HEK293 (cell line): ENCODE measurements around the gene TSPAN13.

Experiments used
- CTCF ChIA-PET: fragments of 350-600 bp; formaldehyde crosslinking; extraction: SDS; loops from one replicate; lab custom pipeline; 2021; ENCODE audit warnings: antibody characterized with exemption; lab: Yijun Ruan, JAX
- POLR2A ChIA-PET: fragments of 300-600 bp; formaldehyde crosslinking; extraction: SDS; loops from one replicate; lab custom pipeline; 2020; ENCODE audit warnings: antibody characterized with exemption, inconsistent platforms; lab: Yijun Ruan, JAX
- H3K27ac ChIP-seq: fragments of 200-500 bp; sonication (Bioruptor generic); 2 replicates; pipeline ENCODE4 v1.5.1; 2014; ENCODE audit warnings: low read depth, low read length, control low read depth, inconsistent platforms; ENCODE audit errors: extremely low read depth
- H3K36me3 ChIP-seq, 2 experiments: fragments of 200-500 bp in 1 of 2; sonication (Bioruptor generic) in 1 of 2; 1 replicate in 1 of 2; 2 replicates in 1 of 2; pipeline ENCODE4 v1.5.1; 2014 to 2017; ENCODE audit warnings: inconsistent platforms in 2 of 2, low read length in 2 of 2; ENCODE audit not compliant: control insufficient read depth in 2 of 2, insufficient read depth in 1 of 2
- H3K4me1 ChIP-seq: fragments of 200-500 bp; sonication (Bioruptor generic); 2 replicates; pipeline ENCODE4 v1.5.1; 2014; ENCODE audit warnings: mild to moderate bottlenecking, low read length, inconsistent platforms; ENCODE audit not compliant: control insufficient read depth, insufficient read depth
- H3K4me3 ChIP-seq: 2 replicates; pipeline ENCODE4 v1.5.1; 2011; ENCODE audit warnings: low read depth, mild to moderate bottlenecking, control low read depth, low read length, moderate library complexity
- H3K9me3 ChIP-seq: fragments of 200-500 bp; sonication (Bioruptor generic); 2 replicates; pipeline ENCODE4 v1.5.1; 2014; ENCODE audit warnings: low read depth, low read length, inconsistent platforms; ENCODE audit not compliant: control insufficient read depth, insufficient read depth
- BCL11B ChIP-seq: fragments of 450-650 bp; formaldehyde crosslinking; IDR thresholded peaks from 2 replicates; pipeline ENCODE4 v1.5.1; 2016; ENCODE audit warnings: low read depth, missing biosample characterization, missing genetic modification characterization
- FEZF1 ChIP-seq: fragments of 450-650 bp; formaldehyde crosslinking; IDR thresholded peaks from 2 replicates; pipeline ENCODE4 v1.5.1; 2016; ENCODE audit warnings: missing biosample characterization, missing genetic modification characterization
- IKZF3 ChIP-seq: fragments of 450-650 bp; IDR thresholded peaks from 2 replicates; pipeline ENCODE4 v1.5.0; 2018; ENCODE audit warnings: missing biosample characterization, mild to moderate bottlenecking, missing genetic modification characterization, moderate library complexity
- KLF10 ChIP-seq: fragments of 450-650 bp; IDR thresholded peaks from 2 replicates; pipeline ENCODE4 v1.5.1; 2018; ENCODE audit warnings: missing biosample characterization, mild to moderate bottlenecking, missing genetic modification characterization
- KLF7 ChIP-seq: fragments of 450-650 bp; formaldehyde crosslinking; IDR thresholded peaks from 2 replicates; pipeline ENCODE4 v1.5.1; 2016; ENCODE audit warnings: missing biosample characterization, missing genetic modification characterization, borderline replicate concordance
- PRDM1 ChIP-seq: fragments of 450-650 bp; formaldehyde crosslinking; IDR thresholded peaks from 2 replicates; pipeline ENCODE4; 2016; ENCODE audit warnings: missing biosample characterization, missing genetic modification characterization
- PRDM6 ChIP-seq: fragments of 450-650 bp; formaldehyde crosslinking; IDR thresholded peaks from 2 replicates; pipeline ENCODE4 v1.5.1; 2017; ENCODE audit warnings: missing biosample characterization, missing genetic modification characterization
- REST ChIP-seq: fragments of 450-650 bp; formaldehyde crosslinking; IDR thresholded peaks from 2 replicates; pipeline ENCODE4 v1.5.1; 2016; ENCODE audit warnings: missing biosample characterization, missing genetic modification characterization
- TRIM28 ChIP-seq: IDR thresholded peaks from 2 replicates; pipeline ENCODE4 v1.6.1; 2011; ENCODE audit warnings: low read length, control low read depth, borderline replicate concordance
- ZBTB8A ChIP-seq: fragments of 450-650 bp; formaldehyde crosslinking; IDR thresholded peaks from 2 replicates; pipeline ENCODE4 v1.5.1; 2016; ENCODE audit warnings: missing biosample characterization, missing genetic modification characterization
- ZFP69B ChIP-seq: fragments of 450-650 bp; formaldehyde crosslinking; IDR thresholded peaks from 2 replicates; pipeline ENCODE4 v1.5.1; 2016; ENCODE audit warnings: missing biosample characterization, missing genetic modification characterization
- ZNF133 ChIP-seq: fragments of 450-650 bp; formaldehyde crosslinking; IDR thresholded peaks from 2 replicates; pipeline ENCODE4 v1.5.1; 2016; ENCODE audit warnings: missing biosample characterization, missing genetic modification characterization
- ZNF19 ChIP-seq: fragments of 450-650 bp; formaldehyde crosslinking; IDR thresholded peaks from 2 replicates; pipeline ENCODE4; 2016; ENCODE audit warnings: missing biosample characterization, missing genetic modification characterization, low read depth
- ZNF2 ChIP-seq: fragments of 450-650 bp; formaldehyde crosslinking; IDR thresholded peaks from 2 replicates; pipeline ENCODE4 v1.5.1; 2016; ENCODE audit warnings: missing biosample characterization, missing genetic modification characterization
- ZNF221 ChIP-seq: fragments of 450-650 bp; formaldehyde crosslinking; IDR thresholded peaks from 2 replicates; pipeline ENCODE4 v1.5.1; 2017; ENCODE audit warnings: missing biosample characterization, missing genetic modification characterization, borderline replicate concordance
- ZNF248 ChIP-seq: fragments of 450-650 bp; formaldehyde crosslinking; IDR thresholded peaks from 2 replicates; pipeline ENCODE4 v1.5.1; 2017; ENCODE audit warnings: missing biosample characterization, missing genetic modification characterization
- ZNF266 ChIP-seq: fragments of 450-650 bp; formaldehyde crosslinking; IDR thresholded peaks from 2 replicates; pipeline ENCODE4 v1.5.1; 2016; ENCODE audit warnings: missing biosample characterization, missing genetic modification characterization, low read depth
- ZNF280D ChIP-seq: fragments of 450-650 bp; formaldehyde crosslinking; IDR thresholded peaks from 2 replicates; pipeline ENCODE4 v1.5.1; 2016; ENCODE audit warnings: missing biosample characterization, missing genetic modification characterization
- ZNF335 ChIP-seq: fragments of 450-650 bp; formaldehyde crosslinking; conservative IDR thresholded peaks from 2 replicates; pipeline ENCODE4 v1.5.1; 2016; ENCODE audit warnings: missing biosample characterization, missing genetic modification characterization
- ZNF341 ChIP-seq: fragments of 450-650 bp; formaldehyde crosslinking; IDR thresholded peaks from 2 replicates; pipeline ENCODE4; 2016; ENCODE audit warnings: low read depth, missing biosample characterization, missing genetic modification characterization
- ZNF354C ChIP-seq: fragments of 450-650 bp; formaldehyde crosslinking; IDR thresholded peaks from 2 replicates; pipeline ENCODE4 v1.5.1; 2016; ENCODE audit warnings: missing biosample characterization, missing genetic modification characterization, low read depth, borderline replicate concordance
- ZNF366 ChIP-seq: fragments of 450-650 bp; formaldehyde crosslinking; conservative IDR thresholded peaks from 2 replicates; pipeline ENCODE4 v1.5.1; 2016; ENCODE audit warnings: missing biosample characterization, missing genetic modification characterization
- ZNF37A ChIP-seq: fragments of 450-650 bp; IDR thresholded peaks from 2 replicates; pipeline ENCODE4 v1.5.1; 2018; ENCODE audit warnings: missing biosample characterization, missing genetic modification characterization
- ZNF513 ChIP-seq: fragments of 450-650 bp; IDR thresholded peaks from 2 replicates; pipeline ENCODE4 v1.5.1; 2018; ENCODE audit warnings: missing biosample characterization, missing genetic modification characterization
- ZNF555 ChIP-seq: fragments of 450-650 bp; formaldehyde crosslinking; conservative IDR thresholded peaks from 2 replicates; pipeline ENCODE4 v1.5.1; 2017; ENCODE audit warnings: missing biosample characterization, mild to moderate bottlenecking, missing genetic modification characterization, inconsistent platforms
- ZNF626 ChIP-seq: fragments of 450-650 bp; sonication (Bioruptor Pico); formaldehyde crosslinking; IDR thresholded peaks from 2 replicates; pipeline ENCODE4 v1.5.1; 2018; ENCODE audit warnings: missing biosample characterization, missing genetic modification characterization, inconsistent platforms
- ZNF629 ChIP-seq: fragments of 450-650 bp; formaldehyde crosslinking; IDR thresholded peaks from 2 replicates; pipeline ENCODE4 v1.5.1; 2017; ENCODE audit warnings: missing biosample characterization, missing genetic modification characterization
- ZSCAN16 ChIP-seq: fragments of 450-650 bp; formaldehyde crosslinking; IDR thresholded peaks from 2 replicates; pipeline ENCODE4 v1.5.1; 2016; ENCODE audit warnings: missing biosample characterization, missing genetic modification characterization
- ZXDB ChIP-seq: fragments of 450-650 bp; formaldehyde crosslinking; IDR thresholded peaks from 2 replicates; pipeline ENCODE4 v1.5.1; 2016; ENCODE audit warnings: missing biosample characterization, missing genetic modification characterization

TSPAN13 gene

GRCh38 chr7:16770657-16771329 lies 17.2 kb downstream of the TSPAN13 start:
- no peaks in the 10 kb centered on the region for H3K36me3 ChIP-seq
- H3K4me1 ChIP-seq, result peaks cover 13% of the 10 kb centered on the region
- ChIA-PET POLR2A (interaction anchor here (0.6 to 1.6 kb wide), 2 partner anchors 16 to 162 kb away, joined by 6 to 9 read pairs; partner anchors contain the start of gene TSPAN13), CTCF (interaction anchor here (1.3 kb wide), 1 partner anchor 16 kb away, joined by 7 read pairs; no protein-coding TSS in a partner anchor)
- H3K27ac ChIP-seq, result no peak overlapping the region
- H3K9me3 ChIP-seq, result no peaks in the 10 kb centered on the region
- TF ChIP-seq REST (tag by site-specific recombination), result no peak
- 0 out of 2 replicates have a peak, but pooled peaks have one; percentile 20 for TF ChIP-seq ZNF366
- no peak for TF ChIP-seq ZNF2 (tag by site-specific recombination)
- no peak for TF ChIP-seq ZNF335 (tag by site-specific recombination)
- TF ChIP-seq ZNF133, result no peak
- TF ChIP-seq KLF10 (tag by site-specific recombination), result no peak
- TF ChIP-seq FEZF1 (tag by site-specific recombination), result peak; percentile 58
- TF ChIP-seq ZSCAN16 (tag by site-specific recombination), result no peak
- no peak for TF ChIP-seq ZNF248
- TF ChIP-seq IKZF3 (tag by site-specific recombination), result peak; percentile 23; the same call in 1 of the 2 replicates
- TF ChIP-seq ZNF280D (tag by site-specific recombination), result no peak
- no peak for TF ChIP-seq ZNF37A
- TF ChIP-seq ZNF354C (tag by site-specific recombination), result no peak
- no peak for TF ChIP-seq ZFP69B (tag by site-specific recombination)
- TF ChIP-seq BCL11B (tag by site-specific recombination), result no peak
- no peak for TF ChIP-seq ZNF19 (tag by site-specific recombination)
- no peak for TF ChIP-seq ZNF266 (tag by site-specific recombination)
- no peak for TF ChIP-seq ZNF341 (tag by site-specific recombination)
- TF ChIP-seq ZNF221 (tag by site-specific recombination), result no peak
- 0 out of 2 replicates have a peak, but pooled peaks have one; percentile 6 for TF ChIP-seq PRDM1 (tag by site-specific recombination)
- no peak for TF ChIP-seq ZBTB8A (tag by site-specific recombination)
- peak; percentile 23; the same call in 1 of the 2 replicates for TF ChIP-seq ZXDB
- TF ChIP-seq KLF7, result no peak
- TF ChIP-seq ZNF555, result no peak
- no peak for TF ChIP-seq ZNF513 (tag by site-specific recombination)
- no peak for TF ChIP-seq TRIM28
- TF ChIP-seq ZNF626 (tag by site-specific recombination), result no peak
- 0 out of 2 replicates have a peak, but pooled peaks have one; percentile 17 for TF ChIP-seq ZNF629 (tag by site-specific recombination)
- TF ChIP-seq PRDM6 (tag by site-specific recombination), result peak; percentile 73
- no peak overlapping the region for H3K4me3 ChIP-seq
